DMS53 (cell line): ENCODE measurements around the gene UBL7.

Source experiments
- DNase-seq: peaks from one replicate; lab custom pipeline; 2025; lab: John Stamatoyannopoulos, UW

Gene UBL7

DNA sequence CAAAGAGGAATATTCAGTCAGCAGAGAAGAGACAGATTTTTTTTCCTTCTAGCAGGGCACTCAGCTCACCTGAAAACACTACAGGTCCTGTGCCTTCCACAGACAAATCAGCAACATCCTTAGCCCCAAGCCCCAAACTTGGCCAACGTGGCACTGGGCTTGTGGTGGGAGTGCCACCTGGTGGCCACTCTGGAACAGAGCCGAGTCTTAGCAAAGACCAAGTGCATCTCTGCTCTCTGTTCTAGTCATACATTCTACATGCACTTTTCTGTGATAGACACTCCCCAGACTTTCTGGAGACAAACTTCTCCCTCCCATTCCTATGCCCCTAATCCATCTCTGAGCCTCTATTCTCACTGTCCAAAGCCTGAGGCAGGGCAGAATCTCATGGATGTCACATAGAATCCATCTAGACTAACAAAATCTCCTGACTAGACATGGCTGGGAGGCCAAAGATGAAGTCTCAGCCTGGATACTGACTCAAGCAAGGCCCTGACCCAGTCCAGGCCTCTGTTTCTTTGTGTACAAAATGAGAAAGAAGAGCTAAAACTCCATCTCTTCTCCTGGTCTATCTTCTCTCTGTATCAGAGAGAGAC lies 22.1 kb downstream of the UBL7 start:
- peak; percentile 81 for DNase-seq

DNA sequence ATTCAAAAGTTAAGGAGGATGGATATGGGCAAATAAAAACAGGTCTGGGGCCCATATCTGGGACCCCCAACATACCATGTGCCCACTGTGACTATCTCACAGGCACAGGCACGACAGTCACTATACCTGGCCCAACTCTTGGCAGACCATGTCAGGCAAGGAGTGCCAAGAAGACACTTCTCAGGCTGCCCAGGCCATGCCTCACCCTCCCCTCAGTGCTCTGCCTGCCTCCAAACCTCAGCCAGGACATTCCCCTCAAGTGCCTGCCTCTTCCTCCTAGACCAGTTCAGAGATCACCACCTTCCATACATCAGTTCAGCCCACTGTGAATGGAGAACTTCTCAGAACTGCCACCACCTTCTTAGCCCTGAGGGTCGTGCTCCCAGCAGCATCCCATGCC lies 22.8 kb downstream of the UBL7 start:
- DNase-seq: no peak

DNA sequence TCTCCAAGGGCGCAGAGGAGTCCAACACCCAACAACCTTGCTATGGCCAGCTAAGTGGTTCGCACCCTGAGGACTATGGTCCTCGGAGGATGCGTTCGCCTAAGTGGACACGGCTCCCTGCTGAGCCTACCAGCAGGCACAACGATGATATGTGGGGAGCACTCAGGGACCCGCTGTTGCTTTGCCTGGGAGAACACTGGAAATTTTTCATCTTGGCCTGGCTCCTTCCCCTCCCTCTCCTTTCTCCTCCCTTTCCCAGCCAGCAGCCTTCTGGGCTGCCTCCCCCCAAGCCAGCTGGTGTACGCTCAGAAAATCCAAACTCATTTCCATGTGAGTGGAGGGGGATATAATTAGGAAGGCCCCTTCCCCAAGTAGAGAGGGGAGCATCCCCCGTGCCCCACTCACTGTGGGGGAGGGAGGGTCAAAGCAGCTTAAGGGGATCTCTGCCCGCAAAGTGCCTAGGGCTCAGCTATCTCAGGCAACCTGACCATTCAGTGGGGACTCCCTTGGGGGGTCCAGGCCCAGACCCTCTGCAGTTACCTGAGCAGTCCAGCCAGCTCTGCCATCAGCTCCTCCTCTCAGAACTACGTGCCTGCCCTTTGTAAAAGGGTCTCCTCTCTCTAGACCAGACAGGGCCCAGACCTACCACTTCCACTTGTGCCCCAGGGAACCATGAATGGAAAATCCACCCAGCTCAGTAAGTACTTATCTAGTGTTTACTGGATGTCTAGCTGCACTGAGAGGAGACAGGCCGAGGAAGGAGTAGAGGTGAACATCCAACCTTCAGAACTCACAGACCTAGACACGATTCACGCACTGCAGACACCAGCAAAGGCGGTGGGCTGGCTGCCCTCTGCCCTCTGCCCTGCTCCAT lies 26.5 kb downstream of the UBL7 start:
- peak; percentile 24 for DNase-seq

DNA sequence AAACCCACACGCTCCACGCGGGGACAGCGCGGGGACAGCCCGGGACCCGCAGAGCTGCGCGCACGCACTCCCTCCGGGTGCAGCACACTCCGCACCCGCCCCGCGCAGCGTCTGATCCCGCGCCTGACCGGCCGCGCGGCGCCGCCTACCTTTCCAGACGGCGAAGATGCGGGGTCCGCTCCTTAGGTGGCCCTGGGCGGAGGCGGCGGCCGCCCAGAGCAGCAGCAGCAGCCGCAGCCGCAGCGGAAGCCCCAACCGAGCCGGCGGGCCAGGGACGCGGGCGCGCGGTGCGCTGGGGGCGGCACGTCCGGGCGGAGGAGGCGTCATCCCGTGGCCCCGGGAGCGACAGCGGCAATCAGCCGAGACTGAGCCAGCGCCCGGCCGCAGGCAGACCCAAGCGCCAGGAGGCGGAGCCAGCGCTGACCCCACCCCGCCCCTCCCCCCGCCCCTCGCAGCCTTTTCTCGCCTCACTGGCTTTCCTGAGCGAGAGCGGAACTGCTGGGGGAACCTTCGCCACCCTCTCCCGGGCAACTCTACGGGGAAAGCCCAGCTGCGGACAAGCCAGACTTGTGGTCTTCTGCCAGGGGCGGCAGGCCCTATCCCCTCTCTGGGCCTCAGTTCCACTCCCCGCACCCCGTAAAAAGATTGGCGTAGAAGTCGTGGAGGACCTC lies 27.2 kb downstream of the UBL7 start, which contains the start of gene SEMA7A:
Gene SEMA7A, minus strand, starts transcription at position 367 of the 671 bp plus-strand sequence. Its CDS starts 40 bp downstream, at position 327.
- DNase-seq: peak; percentile 86

DNA sequence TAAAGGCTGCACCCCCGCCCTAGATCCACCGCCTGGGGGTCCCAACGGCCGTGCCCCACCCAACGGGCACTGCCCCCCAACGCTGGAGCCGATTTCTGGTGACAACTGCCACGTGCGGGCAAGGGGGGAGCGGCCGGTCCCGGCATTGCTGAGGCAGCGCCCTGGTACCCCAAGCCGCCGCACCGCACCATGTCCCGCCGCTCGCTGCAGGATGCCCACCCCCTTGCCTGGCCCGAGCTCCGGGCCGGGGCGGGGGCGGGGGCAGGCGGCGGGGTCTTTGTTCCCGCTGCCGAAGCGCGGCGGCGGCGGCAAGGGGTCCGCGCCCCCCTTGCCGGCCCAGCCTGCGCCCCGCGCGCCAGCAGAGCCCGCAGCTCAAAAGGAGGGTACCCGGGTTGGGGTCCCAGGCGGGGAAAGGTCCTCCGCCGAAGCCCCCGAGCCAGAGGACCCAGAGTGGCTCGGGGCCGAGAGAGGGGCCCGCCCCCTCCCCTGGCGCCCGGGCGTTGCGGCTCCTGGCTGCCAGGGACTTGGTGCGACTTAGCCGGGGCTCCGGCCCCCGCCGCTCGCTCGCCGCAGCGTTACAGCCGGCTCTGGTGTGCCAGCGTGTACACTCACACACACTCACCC lies 27.9 kb downstream of the UBL7 start:
- DNase-seq: no peak

DNA sequence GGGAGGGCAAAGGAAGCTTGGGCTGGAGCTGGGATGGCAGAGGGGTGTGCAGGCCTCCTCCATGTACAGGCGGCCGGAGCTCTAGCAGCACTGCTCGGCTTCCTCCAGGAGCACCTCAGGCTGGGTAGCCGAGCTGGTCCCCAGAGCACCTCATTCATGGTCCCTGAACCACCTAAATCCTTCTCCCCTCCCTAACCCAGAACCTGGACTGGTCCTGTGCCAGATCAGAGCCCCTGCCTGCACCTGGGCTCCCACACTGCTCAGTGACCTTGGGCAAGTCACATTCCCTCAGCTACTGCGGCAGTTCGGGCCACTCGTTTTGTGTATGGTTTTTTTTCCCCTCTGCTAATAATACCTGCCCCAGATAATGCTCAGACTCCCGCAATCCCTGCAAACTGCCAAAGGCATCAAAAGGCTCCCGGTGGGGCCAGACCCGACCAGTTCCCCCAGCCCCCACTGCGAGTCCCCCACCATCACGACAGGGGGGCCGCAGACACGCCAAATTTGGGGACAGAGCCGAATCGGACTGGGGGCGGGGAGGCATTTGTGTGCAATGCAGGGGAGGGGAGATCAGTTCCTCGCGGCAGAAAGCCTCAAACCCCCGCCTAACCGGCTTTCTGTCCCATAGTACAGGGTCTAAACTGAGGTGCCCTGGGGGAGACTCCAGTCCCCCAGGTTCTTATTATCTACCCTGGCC lies 28.5 kb downstream of the UBL7 start:
- DNase-seq: peak; percentile 18

DNA sequence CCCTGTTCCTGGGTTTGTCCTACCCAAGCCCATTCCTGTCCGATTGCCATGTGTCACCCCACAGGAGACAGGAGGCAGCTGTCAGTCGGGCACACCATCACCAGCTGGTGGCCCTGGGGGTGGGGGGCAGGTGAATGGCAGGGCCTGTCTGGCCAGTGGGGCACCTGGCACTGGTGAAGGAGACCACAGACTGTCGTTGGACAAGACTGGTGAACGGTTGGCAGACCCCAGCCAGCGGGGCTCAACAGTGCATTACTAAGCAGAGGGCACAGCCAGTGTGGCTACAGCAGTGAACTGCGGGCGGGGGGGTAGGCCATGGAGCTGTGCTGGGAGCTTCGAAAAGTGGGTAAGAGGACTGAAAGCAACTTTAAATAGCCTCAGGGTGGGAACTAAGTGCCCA lies 29.3 kb downstream of the UBL7 start:
- DNase-seq: no peak

DNA sequence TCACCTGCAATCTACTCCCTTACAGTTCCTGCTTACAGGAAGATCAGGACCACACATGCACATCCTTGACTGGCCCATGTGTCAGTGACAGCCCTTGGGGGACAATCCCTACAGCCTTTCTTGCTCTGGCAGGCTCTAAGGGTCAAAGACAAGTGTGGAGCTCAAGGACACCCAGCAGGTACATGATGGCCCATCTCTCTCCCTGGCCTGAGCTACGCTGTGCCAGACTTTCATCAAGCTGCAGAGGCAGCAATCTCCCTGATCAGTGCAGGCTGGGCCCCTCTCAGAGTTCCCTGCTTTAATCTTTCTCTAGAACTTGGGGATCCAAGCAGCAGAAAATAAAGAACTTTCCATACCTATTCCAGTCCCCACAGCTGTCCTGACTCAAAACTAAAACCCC lies 29.8 kb downstream of the UBL7 start:
- DNase-seq: no peak

DNA sequence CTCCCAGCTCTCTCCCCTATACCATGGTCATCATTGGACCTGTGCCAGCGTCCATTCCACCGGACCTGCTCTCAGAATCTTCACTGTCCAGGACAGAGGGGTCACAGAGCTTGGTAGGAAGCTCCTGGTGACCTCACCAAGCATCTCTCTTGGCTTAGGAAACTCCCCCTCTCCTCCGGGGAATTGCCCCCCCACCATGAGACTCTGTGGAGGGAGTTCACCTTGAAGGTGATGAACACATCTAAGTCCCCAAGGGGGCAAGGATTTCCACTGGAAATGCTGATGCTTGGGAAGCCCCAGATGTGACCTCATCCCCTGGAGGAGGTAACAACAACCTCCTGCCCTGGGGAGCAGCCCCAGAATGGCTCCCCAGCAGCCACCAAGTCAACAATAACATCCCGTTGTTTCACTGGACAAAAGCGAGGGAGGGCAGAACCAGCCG lies 30.4 kb downstream of the UBL7 start:
- no peak for DNase-seq

DNA sequence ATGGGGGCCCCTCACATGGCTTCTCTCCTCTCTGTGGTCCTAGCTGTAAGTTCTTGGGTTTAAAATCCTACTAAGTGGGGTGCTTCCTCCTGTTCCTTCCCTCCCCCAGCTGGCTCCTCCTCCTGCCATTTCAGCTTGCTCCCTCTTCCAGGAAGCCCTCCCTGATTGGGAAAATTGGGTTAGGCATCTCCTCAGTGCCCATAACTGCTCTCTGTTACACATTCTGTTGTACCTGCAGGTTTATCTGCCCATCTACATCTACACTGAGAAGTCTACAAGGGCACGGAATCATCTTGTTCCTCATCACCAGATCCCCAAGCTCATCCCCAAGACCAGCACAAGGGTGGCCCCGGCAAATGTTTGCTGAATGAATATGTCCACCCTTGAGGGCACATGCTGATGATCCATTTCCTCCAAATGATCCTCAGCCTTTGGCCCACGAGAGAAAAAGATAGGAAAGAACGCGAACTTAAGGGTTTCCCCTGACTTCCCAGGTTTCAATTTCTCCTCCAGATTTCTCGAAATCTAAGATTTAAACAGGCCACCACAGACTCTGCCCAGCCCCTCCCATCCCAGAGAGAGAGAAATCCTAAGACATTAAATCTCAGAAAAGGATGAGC lies 31.1 kb downstream of the UBL7 start:
- no peak for DNase-seq

DNA sequence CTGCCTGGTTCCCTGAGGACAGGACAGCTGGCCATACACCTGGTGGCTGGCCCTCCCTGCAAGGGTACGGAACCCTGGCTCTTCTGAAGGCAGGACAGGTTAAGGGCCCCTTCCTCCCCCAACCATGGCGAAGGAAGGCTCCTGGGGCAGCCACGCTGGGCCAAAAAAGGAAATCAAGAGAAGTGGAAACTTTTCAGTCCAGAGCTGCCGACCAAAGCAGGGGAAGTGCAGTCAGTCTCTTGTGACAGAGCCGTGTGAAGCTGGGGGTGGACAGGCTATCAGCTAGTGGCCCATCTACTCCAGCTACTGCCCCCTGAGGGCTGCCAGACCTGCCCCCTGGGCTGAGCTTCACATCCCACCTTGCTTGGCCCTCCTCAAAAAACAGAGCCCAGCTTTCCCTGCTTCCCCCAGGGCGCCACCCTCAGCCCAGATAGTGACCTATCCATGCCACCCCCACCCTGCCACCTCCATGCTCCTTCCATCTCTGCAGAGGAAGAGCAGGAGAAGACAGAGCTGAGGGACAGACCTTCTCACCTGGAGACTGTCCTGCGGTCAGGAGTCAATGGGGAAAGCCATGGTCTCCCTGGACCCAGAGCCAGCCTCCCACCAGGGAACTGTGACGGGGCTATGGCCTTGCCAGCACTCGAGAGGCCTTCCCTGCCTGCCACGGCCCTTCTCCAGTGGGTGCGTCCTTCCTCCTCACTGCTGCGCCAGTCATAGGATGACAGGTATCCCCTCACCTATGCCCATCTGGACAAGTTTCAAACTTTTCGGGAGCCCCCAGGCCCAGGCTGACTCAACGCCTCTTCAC lies 31.8 kb downstream of the UBL7 start:
- DNase-seq: no peak

DNA sequence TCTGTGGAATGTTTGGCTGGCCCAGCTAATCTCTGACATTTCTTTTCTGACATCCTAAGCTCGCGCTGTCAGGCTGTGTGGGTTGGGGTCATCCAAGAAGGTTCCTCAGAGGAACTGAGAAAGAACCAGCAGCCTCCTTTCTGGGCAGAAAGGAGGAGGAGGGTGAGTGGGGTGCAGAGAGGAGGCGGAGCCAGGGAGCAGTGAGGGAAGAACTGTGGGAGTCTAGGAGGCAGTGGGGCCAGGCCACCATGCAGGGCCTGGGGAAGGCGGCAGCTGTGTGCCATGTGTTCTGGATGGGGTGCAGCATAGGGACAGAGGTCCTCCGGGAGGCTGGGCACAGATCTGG lies 32.5 kb downstream of the UBL7 start:
- no peak for DNase-seq

DNA sequence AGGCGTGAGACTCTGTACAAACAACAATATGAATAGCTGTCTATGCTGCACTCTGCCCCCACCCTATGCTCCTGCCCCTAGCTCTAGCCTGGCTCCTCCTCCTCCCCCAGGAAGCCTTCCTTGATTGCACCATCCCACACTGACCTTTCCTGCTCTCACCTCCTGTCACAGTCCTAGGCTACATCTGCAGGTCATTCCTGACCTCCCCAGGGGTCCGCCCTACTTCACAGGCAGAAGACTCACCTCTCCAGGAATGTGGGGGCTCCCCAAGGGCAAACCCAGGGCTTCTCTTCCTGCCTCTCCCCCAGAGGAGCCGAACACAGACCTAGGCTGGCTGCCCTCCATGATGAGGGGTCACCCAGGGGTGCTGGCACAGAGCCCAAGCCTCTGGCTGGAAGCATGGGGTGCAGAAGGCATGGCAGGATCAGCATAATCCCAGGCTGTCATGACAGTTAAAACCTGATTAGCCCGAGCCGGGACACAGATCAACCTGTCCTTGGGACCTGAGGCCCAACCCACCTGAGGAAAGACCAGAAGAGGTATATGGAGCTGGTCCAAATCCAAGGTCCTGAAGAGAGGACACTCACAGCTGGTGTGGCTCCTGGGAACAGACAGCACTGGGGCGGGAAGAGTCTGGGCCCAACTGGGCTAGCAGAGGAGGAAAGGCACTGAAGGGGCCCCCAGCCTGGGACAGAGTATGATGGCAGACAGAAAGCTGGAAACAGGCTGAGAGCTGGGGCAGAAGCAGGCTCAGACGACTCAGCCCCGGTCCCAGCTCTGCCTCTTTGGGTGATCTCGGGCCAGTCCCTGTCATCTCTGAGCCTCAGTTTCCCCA lies 33.1 kb downstream of the UBL7 start:
- DNase-seq: no peak

DNA sequence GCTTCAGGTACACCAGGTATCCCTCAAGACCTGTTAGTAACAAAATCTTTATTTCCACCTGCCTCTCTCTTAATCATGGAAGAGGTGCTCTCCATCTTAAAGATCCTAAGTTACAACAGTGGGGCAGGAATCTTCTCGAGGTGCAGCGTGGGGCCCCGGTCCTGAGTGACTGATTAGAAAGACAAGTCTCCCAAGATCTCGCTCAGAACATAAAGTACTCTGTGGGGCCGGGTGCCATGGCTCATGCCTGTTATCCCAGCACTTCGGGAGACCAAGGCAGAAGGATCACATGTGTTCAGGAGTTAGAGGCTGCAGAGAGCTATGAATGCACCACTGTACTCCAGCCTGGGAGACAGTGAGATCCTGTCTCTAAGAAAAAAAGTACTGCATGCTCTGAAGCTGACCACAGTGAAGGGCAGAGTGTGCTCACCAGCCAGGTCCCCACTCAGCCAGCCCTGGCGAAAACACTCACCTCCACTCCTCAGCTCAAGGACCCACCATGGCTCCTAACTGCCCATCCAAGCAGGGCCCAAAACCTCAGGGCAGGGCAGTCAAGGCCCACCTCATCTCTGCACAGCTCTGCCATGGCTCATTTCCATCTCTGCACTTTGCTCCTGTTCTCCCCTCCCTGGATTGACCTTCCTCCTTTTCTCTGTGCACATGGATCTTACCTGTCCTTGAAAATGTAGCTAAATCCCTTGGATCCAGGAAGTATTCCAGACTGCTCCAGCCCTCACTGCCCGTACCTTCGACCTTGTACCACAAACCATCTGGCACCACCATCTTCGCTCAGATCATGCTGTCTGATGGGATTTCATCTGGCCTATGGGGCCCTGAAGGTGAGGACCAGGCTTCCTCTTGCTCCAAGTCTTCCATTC lies 34.3 kb downstream of the UBL7 start:
- DNase-seq: no peak

DNA sequence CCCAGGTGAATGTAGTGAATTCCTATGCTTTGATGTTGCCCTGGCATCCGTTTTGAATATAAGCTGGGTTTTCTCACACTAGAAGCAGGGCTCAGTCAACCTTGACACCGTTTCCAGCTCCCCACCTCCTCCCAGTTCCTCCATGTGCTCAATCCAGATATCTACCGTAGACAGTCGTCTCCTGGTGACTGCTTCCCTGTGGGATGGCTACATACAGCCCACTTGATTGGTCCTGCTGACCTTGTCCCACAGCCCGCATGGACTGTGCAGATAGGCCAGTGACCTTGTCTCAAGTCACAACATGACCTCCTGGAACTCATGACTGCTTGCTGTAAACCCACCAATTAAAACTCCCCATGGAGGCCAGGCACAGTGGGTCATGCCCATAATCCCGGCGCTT lies 35.3 kb downstream of the UBL7 start:
- no peak for DNase-seq

DNA sequence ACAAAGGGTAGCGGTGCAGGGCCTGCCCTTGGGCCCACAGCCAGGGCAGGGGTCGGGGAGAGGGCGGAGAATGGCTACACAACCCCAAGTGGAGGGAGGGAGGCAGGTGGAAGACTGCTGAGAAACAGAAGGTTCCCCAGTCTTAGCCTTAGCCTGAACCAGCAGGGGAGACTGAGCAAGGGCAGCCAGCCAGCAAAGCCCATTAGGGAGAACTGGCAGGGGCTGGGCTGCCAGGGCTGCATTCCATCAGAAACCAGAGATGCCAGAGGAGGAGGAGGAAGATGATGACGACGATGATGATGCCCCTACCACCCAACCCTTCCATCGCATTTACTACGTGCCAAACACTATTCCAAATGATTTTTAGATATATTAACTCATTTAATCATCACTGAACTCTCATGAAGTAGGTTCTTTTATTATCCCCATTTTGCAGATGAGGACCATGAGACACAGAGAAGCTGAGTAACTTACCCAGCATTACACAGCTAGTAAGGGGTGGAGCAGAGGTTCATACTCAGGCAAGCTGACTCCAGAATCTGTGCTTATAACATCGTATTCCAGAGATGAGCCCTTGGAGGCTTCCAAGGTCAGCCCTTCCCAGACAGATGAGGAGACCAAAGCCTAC lies 35.9 kb downstream of the UBL7 start:
- DNase-seq: no peak

DNA sequence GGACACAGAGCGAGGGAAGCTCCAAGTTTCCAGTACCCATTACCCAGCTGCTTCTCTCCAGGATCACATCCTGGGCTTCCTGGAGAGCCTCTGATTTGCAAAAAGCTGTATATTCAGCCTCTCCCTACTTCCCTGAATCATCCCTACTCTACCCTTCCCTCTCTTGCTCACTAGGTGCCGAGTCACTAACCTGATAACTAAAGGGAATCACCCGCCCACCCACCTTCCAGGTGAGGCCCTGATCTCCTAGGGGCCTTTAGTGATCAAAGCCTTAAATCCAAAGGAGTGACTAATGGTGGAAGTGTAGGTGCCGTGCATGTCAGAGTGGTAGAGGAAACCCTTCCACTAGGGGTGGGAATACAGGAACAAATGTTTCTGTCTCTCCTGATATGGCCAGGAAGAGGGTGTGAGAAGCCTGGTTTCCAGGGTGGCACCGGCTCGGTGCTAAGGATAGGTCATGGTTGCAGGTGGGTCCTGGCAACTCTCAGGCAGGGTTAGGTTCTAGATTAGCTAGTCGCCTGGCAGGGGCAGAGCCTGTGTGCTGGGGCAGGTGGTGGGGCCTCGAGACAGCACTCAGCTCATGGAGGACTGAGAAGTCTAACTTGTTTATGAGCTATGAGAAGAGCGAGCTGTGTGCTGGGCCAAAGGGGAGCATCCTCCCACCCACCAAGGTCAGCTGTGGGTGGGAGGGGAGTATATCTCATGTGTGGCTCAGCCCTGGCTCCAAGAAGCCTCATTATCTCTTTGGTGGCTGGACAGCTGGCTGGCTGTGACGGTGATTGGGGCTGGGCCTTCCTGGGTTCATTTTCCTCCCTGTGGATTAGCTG lies 37.3 kb downstream of the UBL7 start:
- DNase-seq: no peak
